Activated CD4-positive, alpha-beta T cell treated with anti-CD3 and anti-CD28 coated beads, Interleukin-2, amount 10 ng/mL, durations not matched to agents 24 days and 14 days (primary cell): ENCODE measurements around the gene BAD. TPM values are rescaled to one million over a fixed set of nuclear protein-coding genes. Genes with fewer than 3 reads are reported as not detected.

Experiments
- DNase-seq: peaks from one replicate; pipeline ENCODE4 v3.0.0; 2022
- H3K27ac Mint-ChIP-seq: one replicate; pipeline ENCODE4 v1.8.0; 2022; ENCODE audit warnings: mild to moderate bottlenecking, mixed read lengths
- H3K27me3 Mint-ChIP-seq: one replicate; pipeline ENCODE4 v1.8.0; 2022; ENCODE audit warnings: mixed read lengths
- H3K36me3 Mint-ChIP-seq: one replicate; pipeline ENCODE4 v1.8.0; 2022; ENCODE audit warnings: low read depth, mild to moderate bottlenecking, mixed read lengths
- H3K4me1 Mint-ChIP-seq: one replicate; pipeline ENCODE4 v1.8.0; 2021; ENCODE audit warnings: mixed read lengths
- H3K4me3 Mint-ChIP-seq: one replicate; pipeline ENCODE4 v1.8.0; 2022; ENCODE audit warnings: mild to moderate bottlenecking, moderate library complexity, mixed read lengths
- H3K9me3 Mint-ChIP-seq: one replicate; pipeline ENCODE4 v1.8.0; 2021; ENCODE audit warnings: mixed read lengths
- intact Hi-C: fragments of 100-400 bp; cut with micrococcal nuclease; formaldehyde crosslinking; loops from one replicate; pipeline ENCODE4 v1.15.1; 2023
- total RNA-seq: library from RNA; stranded (reverse); gene quantifications from 2 replicates; pipeline ENCODE4 v1.2.3, GENCODE V29; 2022

BAD gene
- total RNA-seq, 1 donor from 2014 or later, result 34.0 TPM

GRCh38 chr11:64220271-64220670 lies 64.2 kb downstream of the BAD start:
- DNase-seq, result no peak
- no peaks in the 10 kb centered on the region for H3K9me3 Mint-ChIP-seq
- no peak overlapping the region for H3K27ac Mint-ChIP-seq
- no peaks in the 10 kb centered on the region for H3K27me3 Mint-ChIP-seq
- H3K4me3 Mint-ChIP-seq, result no peak overlapping the region
- peaks cover 8% of the 10 kb centered on the region for H3K4me1 Mint-ChIP-seq
- intact Hi-C loops, result no loop called here
- H3K36me3 Mint-ChIP-seq, result peaks cover 47% of the 10 kb centered on the region

Other genes with a start within 250 kb of the BAD start
- not detected in 2 replicates for gene FLRT1, start 248.7 kb downstream of the BAD start, total RNA-seq
- 28.6 and 29.6 TPM in 2 replicates for gene MACROD1, start 118.6 kb downstream of the BAD start, total RNA-seq
- 521 and 535 TPM in 2 replicates for gene STIP1, start 98.5 kb downstream of the BAD start, total RNA-seq
- 200 and 213 TPM in 2 replicates for gene FERMT3, start 77.9 kb downstream of the BAD start, total RNA-seq
- 29.8 and 31.7 TPM in 2 replicates for gene TRPT1, start 58.5 kb downstream of the BAD start, total RNA-seq
- 66.1 and 72.6 TPM in 2 replicates for gene NUDT22, start 58.4 kb downstream of the BAD start, total RNA-seq
- 19.9 and 20.0 TPM in 2 replicates for gene DNAJC4, start 54.1 kb downstream of the BAD start, total RNA-seq
- gene VEGFB, start 50.1 kb downstream of the BAD start, total RNA-seq, result 65.4 and 66.7 TPM in 2 replicates
- 28.8 and 30.6 TPM in 2 replicates for gene FKBP2, start 43.6 kb downstream of the BAD start, total RNA-seq
- gene PPP1R14B, start 37.7 kb downstream of the BAD start, total RNA-seq, result 284 TPM in 2 replicates
- 16.6 and 16.7 TPM in 2 replicates for gene PLCB3, start 33.1 kb downstream of the BAD start, total RNA-seq
- 45.6 and 47.6 TPM in 2 replicates for gene GPR137, start 1.2 kb upstream of the BAD start, total RNA-seq
- 0.23 and 0.24 TPM in 2 replicates for gene KCNK4, start 6.6 kb upstream of the BAD start, total RNA-seq
- not detected in 2 replicates for gene CATSPERZ, start 15.7 kb upstream of the BAD start, total RNA-seq
- gene ESRRA, start 20.9 kb upstream of the BAD start, total RNA-seq, result 59.6 and 60.6 TPM in 2 replicates
- gene TRMT112, start 32.9 kb upstream of the BAD start, total RNA-seq, result 319 and 320 TPM in 2 replicates
- gene PRDX5, start 33.5 kb upstream of the BAD start, total RNA-seq, result 98.0 and 104 TPM in 2 replicates
- 116 and 119 TPM in 2 replicates for gene CCDC88B, start 55.5 kb upstream of the BAD start, total RNA-seq
- gene RPS6KA4, start 74.5 kb upstream of the BAD start, total RNA-seq, result 46.3 and 48.6 TPM in 2 replicates